H1 (cell line): ENCODE results near the gene COTL1.

Source experiments
- BACH1 ChIP-seq: IDR thresholded peaks from 2 replicates; pipeline ENCODE4 v1.6.1; 2012; ENCODE audit warnings: low read length, improper control_type of control experiment
- CREB1 ChIP-seq: IDR thresholded peaks from 2 replicates; pipeline ENCODE4 v1.6.1; 2012; ENCODE audit warnings: inconsistent platforms
- EP300 ChIP-seq, 2 experiments: IDR thresholded peaks; 1 replicate in 1 of 2; 2 replicates in 1 of 2; pipeline ENCODE4 v1.6.1; 2011 to 2012; ENCODE audit warnings: low read depth in 2 of 2, low read length in 2 of 2, mild to moderate bottlenecking in 2 of 2, borderline replicate concordance in 1 of 2, inconsistent platforms in 1 of 2, moderate library complexity in 1 of 2
- KDM4A ChIP-seq: IDR thresholded peaks from one replicate; pipeline ENCODE4 v1.7.1; 2012; ENCODE audit warnings: low read depth, mild to moderate bottlenecking, moderate library complexity, low read length, inconsistent platforms; ENCODE audit not compliant: severe bottlenecking
- POLR2A ChIP-seq, 2 experiments: IDR thresholded peaks; 1 replicate in 1 of 2; 2 replicates in 1 of 2; pipeline ENCODE4 v1.6.1; 2011; ENCODE audit warnings: low read depth in 2 of 2, low read length in 2 of 2, mild to moderate bottlenecking in 2 of 2; ENCODE audit errors: control extremely low read depth in 1 of 2
- RAD21 ChIP-seq, 2 experiments: IDR thresholded peaks in 1 of 2; conservative IDR thresholded peaks in 1 of 2; 2 replicates each; pipeline ENCODE4 v1.6.1; 2011; ENCODE audit warnings: low read depth in 2 of 2, low read length in 2 of 2, improper control_type of control experiment in 1 of 2, inconsistent platforms in 1 of 2, mild to moderate bottlenecking in 1 of 2, moderate library complexity in 1 of 2
- RFX5 ChIP-seq: IDR thresholded peaks from 2 replicates; pipeline ENCODE4 v1.6.1; 2011; ENCODE audit warnings: low read depth, low read length, improper control_type of control experiment, borderline replicate concordance
- RXRA ChIP-seq: IDR thresholded peaks from 2 replicates; pipeline ENCODE4 v1.6.1; 2011; ENCODE audit warnings: low read depth, mild to moderate bottlenecking, low read length, moderate library complexity; ENCODE audit not compliant: insufficient read depth
- SP1 ChIP-seq: IDR thresholded peaks from 2 replicates; pipeline ENCODE4 v1.6.1; 2011; ENCODE audit warnings: low read depth, low read length
- ZNF274 ChIP-seq: IDR thresholded peaks from 2 replicates; pipeline ENCODE4 v1.7.0; 2012; ENCODE audit warnings: low read length, borderline replicate concordance; ENCODE audit errors: extremely low read depth
- TF ChIP-seq, protein P1 (sequence below), 3 experiments: IDR thresholded peaks; 1 replicate in 2 of 3; 2 replicates in 1 of 3; pipeline versions ENCODE4 v1.5.1 to v1.6.1; 2011; ENCODE audit warnings: low read length in 3 of 3, mild to moderate bottlenecking in 3 of 3, inconsistent platforms in 2 of 3, low read depth in 1 of 3, moderate library complexity in 1 of 3; ENCODE audit not compliant: insufficient read depth in 1 of 3; ENCODE audit errors: control extremely low read depth in 1 of 3
- TF ChIP-seq, protein P2 (sequence below): IDR thresholded peaks from 2 replicates; pipeline ENCODE4 v1.6.1; 2012; ENCODE audit warnings: low read length, inconsistent platforms
- TF ChIP-seq, protein P3 (sequence below): IDR thresholded peaks from 2 replicates; pipeline ENCODE4 v1.6.1; 2012; ENCODE audit warnings: inconsistent platforms

DNA sequence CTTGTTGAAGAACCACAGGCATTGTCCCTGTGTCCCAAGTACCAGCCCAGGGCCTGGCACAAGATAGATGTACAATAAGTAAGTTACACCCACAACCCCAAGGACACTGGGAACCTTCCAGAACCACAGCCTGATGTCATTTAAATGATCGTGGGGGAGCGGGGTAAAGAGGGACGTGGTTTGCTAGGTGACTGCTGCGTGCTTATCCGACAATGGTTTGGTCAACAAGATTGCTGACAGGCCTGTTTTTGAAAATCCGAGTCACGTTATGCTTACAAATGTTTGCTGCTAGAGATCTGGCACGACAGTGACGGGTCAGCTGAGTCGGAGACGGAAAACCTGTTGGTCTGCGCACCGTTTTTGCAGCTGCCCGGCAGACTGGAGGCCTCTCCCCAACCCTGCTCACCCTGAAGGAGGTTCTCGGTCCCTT lies 22.8 kb downstream of the COTL1 start:
- TF ChIP-seq, protein P1, sequence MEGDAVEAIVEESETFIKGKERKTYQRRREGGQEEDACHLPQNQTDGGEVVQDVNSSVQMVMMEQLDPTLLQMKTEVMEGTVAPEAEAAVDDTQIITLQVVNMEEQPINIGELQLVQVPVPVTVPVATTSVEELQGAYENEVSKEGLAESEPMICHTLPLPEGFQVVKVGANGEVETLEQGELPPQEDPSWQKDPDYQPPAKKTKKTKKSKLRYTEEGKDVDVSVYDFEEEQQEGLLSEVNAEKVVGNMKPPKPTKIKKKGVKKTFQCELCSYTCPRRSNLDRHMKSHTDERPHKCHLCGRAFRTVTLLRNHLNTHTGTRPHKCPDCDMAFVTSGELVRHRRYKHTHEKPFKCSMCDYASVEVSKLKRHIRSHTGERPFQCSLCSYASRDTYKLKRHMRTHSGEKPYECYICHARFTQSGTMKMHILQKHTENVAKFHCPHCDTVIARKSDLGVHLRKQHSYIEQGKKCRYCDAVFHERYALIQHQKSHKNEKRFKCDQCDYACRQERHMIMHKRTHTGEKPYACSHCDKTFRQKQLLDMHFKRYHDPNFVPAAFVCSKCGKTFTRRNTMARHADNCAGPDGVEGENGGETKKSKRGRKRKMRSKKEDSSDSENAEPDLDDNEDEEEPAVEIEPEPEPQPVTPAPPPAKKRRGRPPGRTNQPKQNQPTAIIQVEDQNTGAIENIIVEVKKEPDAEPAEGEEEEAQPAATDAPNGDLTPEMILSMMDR (IDR thresholded peaks at IDR 0.05; ENCODE audit: control extremely low read depth in 1 of 3, insufficient read depth in 1 of 3, low read depth in 1 of 3, low read length in 3 of 3): no peak
- no peak for TF ChIP-seq RXRA
- TF ChIP-seq RFX5: no peak
- TF ChIP-seq EP300 (IDR thresholded peaks at IDR 0.05; ENCODE audit: borderline replicate concordance in 1 of 2, low read depth in 2 of 2, low read length in 2 of 2): no peak
- no peak for TF ChIP-seq RAD21 (IDR thresholded peaks at IDR 0.05 in 1 of 2, conservative IDR thresholded peaks at IDR 0.05 in 1 of 2; ENCODE audit: low read depth in 2 of 2, low read length in 2 of 2)
- no peak for TF ChIP-seq POLR2A (IDR thresholded peaks at IDR 0.05; ENCODE audit: control extremely low read depth in 1 of 2, low read depth in 2 of 2, low read length in 2 of 2)
- TF ChIP-seq, protein P2, sequence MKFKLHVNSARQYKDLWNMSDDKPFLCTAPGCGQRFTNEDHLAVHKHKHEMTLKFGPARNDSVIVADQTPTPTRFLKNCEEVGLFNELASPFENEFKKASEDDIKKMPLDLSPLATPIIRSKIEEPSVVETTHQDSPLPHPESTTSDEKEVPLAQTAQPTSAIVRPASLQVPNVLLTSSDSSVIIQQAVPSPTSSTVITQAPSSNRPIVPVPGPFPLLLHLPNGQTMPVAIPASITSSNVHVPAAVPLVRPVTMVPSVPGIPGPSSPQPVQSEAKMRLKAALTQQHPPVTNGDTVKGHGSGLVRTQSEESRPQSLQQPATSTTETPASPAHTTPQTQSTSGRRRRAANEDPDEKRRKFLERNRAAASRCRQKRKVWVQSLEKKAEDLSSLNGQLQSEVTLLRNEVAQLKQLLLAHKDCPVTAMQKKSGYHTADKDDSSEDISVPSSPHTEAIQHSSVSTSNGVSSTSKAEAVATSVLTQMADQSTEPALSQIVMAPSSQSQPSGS: no peak
- TF ChIP-seq CREB1: no peak
- TF ChIP-seq BACH1: no peak
- TF ChIP-seq ZNF274: no peak
- TF ChIP-seq KDM4A: no peak
- TF ChIP-seq SP1: no peak
- TF ChIP-seq, protein P3, sequence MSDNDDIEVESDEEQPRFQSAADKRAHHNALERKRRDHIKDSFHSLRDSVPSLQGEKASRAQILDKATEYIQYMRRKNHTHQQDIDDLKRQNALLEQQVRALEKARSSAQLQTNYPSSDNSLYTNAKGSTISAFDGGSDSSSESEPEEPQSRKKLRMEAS: no peak
